ENCODE results near the gene DENND1A.

The DENND1A gene

DNA sequence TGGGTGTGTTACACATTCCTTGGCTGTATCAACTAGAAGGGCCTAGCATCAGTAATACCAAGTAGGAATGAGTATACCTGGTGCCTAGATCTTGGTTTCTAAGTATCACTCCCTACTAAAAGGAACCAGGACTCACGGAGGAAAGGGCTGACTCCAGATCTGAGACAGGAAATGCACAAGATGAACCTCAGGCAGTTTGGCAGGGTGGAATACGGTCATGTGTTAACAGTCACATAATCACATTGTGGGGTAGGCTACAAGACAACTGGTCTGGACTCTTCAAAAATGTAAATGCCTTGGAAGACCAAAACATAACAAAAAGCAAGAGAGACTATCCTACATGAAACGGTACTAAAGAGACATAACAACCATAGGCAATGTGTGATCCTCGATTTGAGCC is 415.2 kb downstream of the DENND1A start:
- DNase-seq, result no peak

DNA sequence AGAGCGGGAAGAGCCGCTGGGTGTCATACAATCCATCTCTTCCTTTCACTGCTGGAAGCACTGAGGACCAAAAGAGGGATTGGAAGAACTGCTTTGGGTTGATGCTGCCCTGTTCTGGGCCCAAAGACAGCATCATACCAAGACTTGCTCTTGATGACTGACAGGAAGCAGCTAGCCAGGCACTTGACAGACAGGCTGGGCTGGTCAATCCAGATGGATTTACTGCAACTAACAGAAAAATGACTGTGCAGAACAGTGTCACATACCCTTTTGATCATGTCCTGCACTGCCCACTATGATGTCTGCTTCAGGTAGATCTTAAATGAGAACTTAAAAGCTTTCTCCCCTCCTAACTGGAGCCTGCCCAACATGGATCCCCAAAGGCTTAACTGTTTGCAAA is 416.4 kb downstream of the DENND1A start:
- no peak for DNase-seq

DNA sequence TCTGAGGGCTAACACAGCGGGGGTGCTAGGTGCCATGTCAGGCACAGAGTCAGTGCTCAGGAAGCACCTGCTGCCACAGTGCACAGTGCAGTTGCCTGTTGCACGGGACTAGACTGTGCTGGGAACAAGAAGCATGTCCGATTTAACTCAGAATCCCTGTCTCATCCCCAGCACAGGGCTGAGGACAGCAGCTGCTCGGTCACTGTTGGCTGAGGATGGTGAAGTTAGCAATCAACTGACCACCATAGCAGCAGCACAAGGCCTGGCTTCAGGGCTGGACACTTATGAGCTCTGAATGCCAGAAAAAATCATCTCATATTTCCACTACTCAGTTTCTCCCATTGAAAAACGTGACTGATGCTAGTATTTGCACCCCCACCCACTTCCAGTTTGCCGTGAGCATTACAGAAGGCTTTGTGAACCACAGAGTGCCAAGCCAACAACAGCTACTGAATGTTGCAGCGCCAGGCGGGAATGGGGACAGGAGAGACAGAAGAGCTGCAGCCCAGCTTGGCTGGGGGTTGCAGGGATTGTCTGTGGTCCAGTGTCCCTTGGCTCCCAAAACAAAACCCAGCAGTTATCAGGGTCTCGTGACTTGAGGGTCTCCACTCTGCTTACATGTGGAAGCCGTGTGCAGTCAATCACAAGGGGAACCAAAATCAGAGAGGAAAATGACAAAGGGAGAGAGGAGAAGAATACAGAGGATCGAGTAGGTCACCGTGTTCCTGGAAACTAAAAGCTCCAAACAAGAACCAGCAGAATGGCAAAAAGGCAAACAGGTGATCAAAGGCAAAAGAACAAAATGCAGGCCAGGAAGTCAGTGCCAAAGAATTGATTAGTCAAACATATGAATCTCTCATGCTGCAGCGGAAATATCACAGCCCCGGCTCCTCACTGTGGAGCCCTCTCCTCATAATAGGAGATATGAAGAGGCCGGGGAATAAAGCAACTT is 418.3 kb downstream of the DENND1A start:
- no peak for DNase-seq

DNA sequence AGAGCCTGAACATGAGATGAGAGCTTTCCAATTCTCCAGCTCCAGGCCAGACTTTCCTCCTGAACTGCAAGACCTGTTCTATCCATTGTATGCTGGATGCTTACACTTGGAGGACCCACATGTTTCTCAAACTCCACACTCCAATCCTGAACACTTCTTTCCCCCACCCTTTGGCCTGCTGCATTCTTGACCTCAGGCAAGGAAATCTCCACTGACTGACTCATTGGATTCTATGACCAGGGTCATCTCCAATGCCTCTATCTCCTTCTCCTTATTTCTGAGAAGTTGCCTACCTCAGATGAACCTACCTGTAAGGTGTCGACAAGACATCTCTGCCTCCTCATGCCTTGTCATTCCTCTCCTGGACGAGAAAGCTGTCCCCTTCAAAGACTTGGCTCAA is 420.3 kb downstream of the DENND1A start:
- no peak for DNase-seq

DNA sequence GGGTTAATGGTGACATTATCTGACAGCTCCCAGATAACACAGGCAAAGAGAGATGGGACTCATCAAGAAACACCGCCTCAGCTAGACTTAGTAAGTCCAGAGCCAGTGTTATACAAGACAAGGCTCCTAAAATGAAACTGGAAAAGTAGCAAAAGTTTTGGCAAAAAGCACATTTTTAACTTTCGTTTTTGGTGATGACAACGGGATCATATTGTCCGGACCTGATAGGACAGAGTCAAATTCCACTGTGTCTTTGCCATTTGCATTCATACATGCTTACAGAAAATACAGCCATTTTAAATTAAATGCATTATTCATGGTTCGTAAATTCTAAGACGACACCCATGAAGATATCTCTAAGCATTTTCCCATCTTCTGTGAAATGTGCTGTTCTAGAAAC is 421.9 kb downstream of the DENND1A start:
- DNase-seq, result no peak

DNA sequence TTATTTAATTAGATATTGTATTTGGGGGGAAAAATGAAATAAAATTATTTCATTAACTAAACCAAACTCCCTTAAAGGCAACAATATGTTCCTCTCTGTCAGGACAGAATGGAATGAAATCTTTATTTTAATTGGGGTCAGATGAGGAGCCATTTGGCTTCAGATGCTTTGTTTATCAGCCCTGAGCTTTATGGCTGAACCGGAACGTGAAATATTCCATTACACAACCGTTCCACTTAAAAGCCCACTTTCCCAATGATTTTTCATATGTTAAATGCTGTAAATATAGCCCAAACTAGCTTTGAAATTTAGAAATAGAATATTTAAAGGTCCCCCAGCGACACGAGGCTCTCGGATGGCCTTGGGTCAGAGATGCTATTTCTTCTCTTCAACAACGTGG is 424.4 kb downstream of the DENND1A start:
- DNase-seq, result no peak

DNA sequence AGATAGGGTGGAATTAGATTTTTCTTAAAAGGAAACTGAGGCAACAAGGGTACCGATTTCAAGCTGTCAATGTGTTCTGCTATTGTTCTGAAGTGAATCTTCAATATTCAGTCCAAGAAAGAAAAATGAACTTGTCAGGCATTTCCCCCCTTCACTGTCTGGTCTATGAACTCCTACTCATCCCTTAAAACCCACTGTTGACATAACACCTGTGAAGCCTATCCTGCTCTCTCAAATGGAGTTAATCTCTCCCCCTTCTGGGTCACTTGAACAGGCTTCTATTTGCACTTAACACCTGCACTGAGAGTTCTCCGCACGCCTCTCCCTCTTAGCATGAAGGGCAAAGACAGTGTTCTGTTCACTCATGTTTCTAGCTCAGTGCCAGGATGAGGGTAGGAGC is 429.6 kb downstream of the DENND1A start:
- DNase-seq, result no peak

DNA sequence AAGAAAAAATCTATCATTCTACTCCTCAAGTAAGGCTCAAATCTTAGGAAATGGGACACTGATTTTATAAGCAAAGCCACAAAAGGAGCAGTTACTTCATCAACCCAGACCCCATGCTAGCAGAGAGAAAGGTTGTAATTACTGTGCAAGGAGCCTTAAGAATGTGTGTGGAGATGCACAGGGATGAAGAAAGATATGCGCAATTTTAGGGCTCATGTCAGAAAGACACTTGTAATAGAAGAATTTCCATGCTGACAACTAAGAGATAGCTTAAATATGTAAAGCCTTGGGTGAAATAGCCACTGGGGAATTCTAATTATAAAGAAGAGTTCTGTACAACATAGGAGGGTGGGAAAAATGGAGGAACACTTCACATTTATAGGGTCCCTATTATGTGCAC is 432.1 kb downstream of the DENND1A start:
- DNase-seq, result no peak

DNA sequence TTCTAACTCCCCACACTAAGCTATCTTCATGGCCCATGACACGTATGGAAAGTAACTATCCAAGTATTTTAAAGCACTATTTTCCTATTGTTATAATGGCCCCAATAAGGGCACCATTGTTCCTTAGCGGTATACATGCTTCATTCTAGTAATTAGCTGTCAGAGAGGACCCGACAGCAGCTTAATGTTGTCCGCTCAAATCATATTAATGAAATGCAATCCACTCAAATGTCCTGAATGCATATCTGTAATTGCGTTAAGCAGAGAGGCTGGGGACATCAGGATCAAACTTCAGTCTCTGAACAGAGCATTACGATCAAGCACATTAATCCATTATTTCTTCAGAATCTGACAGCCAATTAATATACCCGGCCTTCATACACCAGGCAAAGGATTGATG is 434.2 kb downstream of the DENND1A start:
- DNase-seq, result no peak

DNA sequence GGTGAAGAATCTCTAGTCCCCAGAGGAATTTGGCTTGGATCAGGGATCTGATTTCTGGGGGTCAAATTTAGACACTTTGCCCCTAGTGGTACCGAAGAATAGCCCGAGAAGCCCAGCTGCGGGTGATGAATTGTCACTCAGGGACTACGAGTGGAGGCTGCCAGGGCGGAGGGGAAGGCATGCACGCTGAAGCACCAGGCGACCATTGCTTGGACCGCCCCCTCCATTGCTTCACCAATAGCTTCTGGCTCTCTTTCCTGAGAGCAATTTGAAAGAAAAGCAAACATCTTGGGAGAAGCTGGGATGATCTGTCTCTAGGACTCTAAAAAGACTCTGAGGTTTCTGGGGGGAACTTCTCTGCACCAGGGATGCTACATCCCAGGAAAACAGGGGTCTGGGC is 436.3 kb downstream of the DENND1A start:
- no peak for DNase-seq

DNA sequence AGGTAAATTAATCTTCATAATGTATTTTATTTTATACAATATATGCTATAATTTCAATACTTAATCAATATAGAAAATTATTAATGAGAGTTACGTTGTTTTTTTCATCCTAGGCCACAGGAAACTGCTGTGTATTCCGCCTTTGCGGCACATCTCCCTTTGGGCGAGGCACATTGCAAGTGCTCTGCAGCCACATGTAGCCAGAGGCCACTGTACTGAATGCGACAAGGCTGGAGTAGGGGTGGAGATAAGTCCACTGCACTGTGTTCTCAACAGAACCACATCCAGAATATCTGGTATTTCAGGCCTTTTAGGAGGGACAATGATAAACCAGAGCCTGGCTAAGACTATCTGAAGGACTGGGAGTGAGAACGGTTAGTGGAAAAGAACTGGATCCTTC is 439.2 kb downstream of the DENND1A start:
- no peak for DNase-seq

DNA sequence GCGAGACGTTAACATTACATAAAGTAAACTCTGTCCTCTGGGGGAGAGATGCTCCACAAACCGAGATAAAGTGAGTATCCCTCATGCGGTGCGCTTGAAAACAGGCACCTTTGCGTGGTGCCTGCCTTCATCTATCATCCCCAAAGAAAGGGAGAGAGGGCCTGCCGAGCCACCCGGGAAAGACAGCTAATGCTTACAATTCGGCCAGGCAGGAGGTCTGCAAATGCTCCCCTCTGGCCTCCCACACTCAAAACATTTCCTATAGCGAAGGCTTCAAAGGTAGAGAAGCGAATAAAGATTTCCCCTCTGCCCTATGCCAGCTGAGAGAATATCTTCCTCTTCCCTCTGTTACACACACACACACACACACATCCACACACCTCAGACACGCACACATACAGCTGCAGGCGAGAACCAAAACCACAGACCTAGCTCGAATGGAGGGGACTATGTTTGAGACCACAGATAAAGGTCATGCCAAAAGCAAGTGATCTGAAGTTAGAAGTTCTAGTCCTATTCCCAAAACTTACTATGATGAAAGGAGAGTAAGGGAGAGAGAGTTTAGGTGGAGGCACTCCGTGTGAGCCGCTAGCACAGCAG is 441.1 kb downstream of the DENND1A start:
- no peak for DNase-seq

DNA sequence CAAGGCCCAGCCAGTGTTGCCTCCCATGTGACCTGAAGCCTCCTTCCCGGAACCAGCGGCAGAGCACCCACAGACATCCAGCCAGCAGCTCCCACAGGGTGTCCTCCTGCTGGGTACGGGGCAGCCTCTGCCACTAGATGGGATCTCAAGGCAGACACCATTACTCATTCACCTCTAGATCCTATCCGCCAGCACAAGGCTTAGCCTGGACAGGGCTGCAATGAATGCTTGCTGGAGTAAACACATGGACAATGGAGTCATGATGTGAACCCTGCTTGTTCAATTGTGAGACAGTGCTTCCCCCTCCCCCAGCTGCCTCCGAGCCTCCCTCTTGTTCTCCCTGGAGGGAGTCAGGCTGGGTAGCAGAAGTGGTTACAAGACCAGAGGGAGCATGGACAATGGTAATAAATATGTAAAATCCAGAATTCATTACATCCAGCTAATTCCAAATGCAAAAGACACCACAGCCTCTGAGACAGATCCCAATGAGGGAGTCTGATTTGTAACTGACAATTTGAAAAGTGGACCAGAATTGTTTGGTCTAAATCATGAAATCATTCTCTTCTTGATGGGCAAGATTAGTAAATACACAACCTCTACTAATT is 441.9 kb downstream of the DENND1A start:
- no peak for DNase-seq

DNA sequence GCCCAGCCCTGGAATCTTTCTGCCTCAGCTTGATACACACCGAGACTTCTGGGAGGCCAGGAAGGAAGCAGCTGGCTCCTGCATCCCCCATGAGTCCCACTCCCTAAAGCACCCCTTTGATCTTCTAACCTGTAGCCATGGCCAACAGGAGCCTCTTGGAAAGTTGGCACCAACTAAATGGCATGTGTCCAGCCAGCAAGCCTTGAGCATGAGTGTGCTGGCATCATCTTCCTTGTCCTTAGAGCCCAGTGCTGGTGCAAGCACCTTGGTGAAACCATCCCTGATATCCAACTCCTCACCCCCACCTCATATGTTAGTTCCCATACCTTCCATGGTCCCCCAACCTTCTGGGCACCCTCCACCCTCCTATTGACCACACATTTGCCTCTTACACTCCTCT is 443.5 kb downstream of the DENND1A start:
- DNase-seq, result no peak

DNA sequence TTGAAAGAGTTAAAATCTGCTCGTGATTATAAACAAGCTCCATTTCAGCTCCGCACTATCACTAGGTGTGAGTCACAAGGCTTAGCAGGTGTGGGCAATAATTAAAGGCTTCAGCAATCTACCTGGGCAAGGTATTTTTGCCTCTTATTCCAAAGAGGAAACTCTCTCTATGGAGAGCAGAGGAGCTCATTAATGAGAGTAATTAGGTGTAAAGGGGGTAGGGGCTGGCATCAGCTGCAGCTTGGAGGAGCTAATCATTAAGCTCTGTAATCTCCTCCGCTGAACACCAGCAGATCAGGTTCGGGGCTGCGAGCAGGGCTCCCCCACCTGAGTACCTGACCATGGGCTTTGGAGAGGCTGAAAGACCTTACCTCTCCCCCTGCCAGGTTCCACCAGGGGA is 444.7 kb downstream of the DENND1A start:
- DNase-seq, result no peak

DNA sequence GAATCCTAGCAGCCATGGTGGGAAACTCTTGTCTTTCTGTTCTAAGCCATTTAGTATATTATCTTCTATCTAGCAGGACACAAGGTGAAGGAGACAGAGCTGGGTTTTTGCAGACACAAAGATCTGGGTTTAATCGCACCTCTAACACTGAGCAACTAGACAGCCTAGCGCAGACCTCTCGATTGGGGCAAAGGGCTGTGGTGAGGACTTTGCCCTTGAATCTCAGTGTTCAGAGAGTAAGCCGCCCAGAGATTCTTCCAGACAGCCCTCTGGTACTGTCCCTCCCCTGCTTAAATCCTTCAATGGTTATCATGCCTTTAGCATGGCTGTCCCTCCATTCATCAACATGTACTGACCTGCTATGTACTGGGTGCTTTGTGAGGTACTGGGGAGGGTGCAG is 445.8 kb downstream of the DENND1A start:
- no peak for DNase-seq

DNA sequence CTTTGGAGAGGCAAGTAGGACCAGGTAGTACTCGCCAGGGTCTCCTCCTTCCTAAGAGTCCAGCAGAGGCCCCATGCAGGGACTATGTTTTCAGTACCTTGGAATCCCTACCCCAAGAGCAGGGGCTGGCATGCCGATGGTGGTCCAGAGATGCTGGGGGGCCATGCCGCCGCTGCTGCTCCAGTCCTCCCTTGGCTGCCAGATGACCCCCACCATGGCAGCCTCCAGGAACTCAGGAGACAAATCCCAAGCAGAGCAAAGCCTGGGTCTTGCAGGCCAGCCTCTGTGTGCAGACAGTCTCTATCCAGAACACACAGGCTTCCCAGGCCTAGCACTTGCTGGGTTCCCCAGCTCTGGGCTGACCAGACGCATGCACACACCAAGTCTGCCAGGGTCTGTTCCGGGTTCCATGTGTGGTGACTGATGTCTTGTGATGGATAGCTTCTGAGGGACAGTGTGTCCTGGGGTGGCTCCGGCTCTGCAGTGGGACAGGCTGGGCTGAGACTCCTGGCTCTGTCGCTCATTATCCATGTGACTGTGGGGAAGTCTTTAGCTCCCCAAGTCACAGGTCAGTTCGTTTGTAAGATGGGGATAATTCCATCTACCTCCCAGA is 446.6 kb downstream of the DENND1A start:
- no peak for DNase-seq

DNA sequence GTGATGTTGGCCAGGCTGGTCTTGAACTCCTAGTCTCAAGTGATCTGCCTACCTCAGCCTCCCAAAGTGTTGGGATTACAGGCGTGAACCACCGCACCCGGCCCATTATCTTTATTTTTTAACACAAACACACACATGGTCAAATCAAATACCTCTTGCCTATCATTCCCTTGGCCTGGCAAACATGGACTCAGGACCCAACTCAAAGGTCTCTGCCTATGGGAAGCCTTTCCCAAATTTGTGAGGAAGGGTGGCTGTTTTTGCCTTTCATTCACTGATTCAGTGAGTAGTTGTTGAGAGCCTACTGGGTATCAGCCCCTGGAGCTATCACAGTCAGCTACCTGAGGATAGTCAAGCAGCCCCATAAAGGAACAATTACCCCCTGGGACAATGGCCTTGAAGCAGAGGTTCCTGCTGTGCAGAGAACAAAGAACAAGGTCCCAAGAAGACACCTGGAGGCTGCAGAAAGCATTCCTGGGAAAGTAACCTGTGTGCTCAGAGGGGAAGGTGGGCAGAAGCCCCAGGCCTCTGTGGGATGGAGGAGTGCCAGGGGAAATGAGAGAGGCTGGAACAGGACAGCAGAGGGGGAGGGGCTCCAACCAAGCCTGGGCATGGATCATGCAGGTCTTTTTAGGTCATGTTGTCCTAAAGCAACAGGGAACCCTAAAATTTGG is 447.5 kb downstream of the DENND1A start:
- no peak for DNase-seq

DNA sequence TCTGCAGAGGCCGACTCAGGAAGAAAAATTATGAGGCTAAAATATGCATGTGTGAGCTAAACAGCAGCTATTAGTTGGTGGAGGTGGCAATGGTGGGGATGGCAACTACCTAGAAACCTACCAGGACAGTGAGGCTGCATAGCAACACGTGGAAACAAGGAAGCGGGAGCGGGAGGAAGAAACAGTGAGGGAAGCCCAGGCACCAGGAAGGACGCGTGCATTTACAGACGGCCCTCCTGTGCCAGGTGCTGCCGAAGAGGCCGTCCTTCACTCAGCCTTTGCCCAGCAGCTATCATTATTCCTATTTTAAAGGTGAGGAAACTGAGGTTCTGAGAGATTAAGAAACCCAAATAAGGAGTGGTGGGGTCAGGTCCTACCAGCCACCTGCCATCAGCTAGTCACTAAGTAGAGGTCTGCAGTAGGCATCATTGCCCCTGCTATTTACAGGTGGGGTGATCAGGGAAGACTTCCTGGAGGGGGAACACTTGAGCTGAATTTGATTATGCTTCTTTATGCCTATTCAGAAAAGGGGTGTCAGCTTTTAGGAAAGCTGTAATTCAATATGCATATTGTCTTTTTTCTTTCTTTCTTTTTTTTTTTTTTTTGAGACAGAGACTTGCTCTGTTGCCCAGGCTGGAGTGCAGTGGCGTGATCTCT is 448.6 kb downstream of the DENND1A start:
- no peak for DNase-seq

DNA sequence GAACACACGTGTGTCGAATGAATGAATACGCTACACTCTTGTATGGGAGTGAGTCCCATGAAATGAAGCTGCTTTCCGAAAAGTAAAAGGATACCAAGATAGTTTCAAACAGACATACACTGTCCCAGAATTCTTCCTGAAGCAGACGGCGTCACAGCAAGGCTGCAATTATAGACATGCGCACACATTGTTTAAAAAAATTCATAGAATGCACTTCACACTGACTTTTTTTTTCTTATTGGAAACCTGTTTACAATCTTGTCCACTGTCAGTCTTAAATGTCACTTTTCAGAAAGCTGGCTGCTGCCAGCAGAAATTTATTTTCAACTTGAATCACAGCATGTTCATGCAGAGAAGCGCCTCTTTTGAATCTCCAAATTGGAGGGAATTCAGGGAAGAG is 449.1 kb downstream of the DENND1A start:
- DNase-seq, result no peak

DNA sequence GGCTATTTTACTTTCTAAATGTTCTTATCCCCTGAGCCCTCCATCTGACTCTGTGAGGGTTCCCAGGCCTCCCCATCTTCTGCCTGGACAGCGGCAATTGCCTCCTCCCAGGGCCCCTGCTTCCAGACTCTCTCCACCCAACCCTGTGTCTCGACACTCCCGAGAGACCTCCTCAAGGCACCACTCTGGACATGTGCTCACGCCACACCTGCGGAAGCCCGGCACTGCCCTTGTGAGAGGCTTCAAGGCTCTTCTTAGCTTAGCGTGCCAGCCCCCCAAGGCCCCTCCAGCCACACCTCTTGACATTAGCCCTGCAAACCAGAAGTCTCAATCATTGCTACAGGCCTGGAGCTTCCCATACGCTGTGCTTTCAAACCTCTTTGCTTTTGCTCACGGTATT is 449.8 kb downstream of the DENND1A start:
- no peak for DNase-seq

DNA sequence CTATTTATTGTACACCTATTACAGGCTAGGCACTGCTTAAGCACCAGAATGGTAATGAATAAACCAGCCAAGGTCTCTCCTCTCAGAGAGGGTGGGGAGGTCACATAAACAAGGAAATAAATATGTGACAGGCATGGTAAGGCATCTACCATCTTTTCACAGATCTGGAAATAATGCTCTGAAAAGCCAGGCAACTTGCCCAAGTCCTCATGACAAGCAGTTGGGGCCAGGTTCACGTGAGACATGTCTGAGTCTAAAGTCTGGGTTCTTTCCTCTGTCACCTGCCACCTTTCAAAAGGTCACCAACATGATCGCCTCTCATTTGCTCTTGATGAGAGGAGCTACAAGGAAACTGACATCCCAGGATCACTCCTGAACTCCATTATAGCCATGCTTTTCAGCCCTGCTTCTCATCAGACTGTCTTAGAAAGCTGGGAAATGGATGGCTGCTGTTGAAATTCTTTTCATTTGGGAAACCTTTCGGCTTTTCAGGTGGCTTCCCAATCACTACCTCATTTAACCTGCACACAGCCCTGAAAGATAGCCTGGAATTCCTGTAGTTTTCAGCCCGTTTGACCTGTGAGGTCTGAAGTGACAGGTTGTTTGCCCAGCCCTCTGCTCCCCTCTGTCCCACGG is 450.8 kb downstream of the DENND1A start:
- DNase-seq, result no peak

Data from Kasumi-1 (cell line).